IPS-18a (cell line): ENCODE results near the gene PRB4.
"Not testable (repeated sequence)": the region's sequence is repeated elsewhere in the genome, so short reads cannot be mapped to it uniquely, and the experiment has no call there.

Source experiments
- H3K27ac ChIP-seq: one replicate; pipeline ENCODE4 v1.5.1; 2013; ENCODE audit warnings: low read length
- H3K27me3 ChIP-seq: one replicate; pipeline ENCODE4 v1.6.1; 2013; ENCODE audit warnings: mild to moderate bottlenecking, low read length; ENCODE audit not compliant: control insufficient read depth, insufficient read depth
- H3K36me3 ChIP-seq: one replicate; pipeline ENCODE4 v1.6.1; 2013; ENCODE audit warnings: low read depth, low read length; ENCODE audit not compliant: control insufficient read depth
- H3K4me1 ChIP-seq: one replicate; pipeline ENCODE4 v1.6.1; 2013; ENCODE audit warnings: low read depth, low read length; ENCODE audit not compliant: control insufficient read depth
- H3K4me3 ChIP-seq: one replicate; pipeline ENCODE4 v1.5.1; 2013; ENCODE audit warnings: low read length
- H3K9ac ChIP-seq: one replicate; pipeline ENCODE4 v1.6.1; 2013; ENCODE audit warnings: mild to moderate bottlenecking, low read length, moderate library complexity
- H3K9me3 ChIP-seq: one replicate; pipeline ENCODE4 v1.6.1; 2013; ENCODE audit warnings: low read depth, low read length; ENCODE audit not compliant: control insufficient read depth

PRB4 gene

DNA sequence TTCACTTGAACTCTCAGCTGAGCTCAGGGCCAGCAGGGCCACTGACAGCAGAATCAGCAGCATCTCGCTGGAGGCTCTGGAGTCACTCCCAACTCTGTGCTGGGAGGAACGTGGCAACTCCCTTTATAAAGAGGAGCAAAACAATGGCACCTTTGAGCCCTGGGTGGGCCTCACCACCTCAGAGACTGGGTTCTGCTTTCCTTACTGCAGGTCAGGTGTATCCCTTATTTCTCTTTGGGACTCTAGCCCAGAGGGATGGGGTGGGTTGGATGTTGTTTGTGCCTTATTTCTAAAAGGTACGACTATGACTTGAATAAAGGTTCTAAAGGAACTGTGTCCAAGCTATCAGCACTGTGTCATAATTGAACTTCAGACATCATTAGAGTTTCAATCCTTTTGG is at the start of gene PRB4:
Gene PRB4 (minus strand): TSS at position 101 of the 400 bp plus-strand sequence. CDS start 38 bp downstream, at position 63.
- Histone ChIP-seq H3K27me3 (no peaks in the 10 kb centered on the region), H3K4me1 (no peaks in the 10 kb centered on the region), H3K4me3 (no peak within 1 kb of the TSS), H3K9me3 (no peaks in the 10 kb centered on the region), H3K9ac (no peak within 1 kb of the TSS), H3K36me3 (no peaks in the 10 kb centered on the region), H3K27ac (no peak within 1 kb of the TSS)

DNA sequence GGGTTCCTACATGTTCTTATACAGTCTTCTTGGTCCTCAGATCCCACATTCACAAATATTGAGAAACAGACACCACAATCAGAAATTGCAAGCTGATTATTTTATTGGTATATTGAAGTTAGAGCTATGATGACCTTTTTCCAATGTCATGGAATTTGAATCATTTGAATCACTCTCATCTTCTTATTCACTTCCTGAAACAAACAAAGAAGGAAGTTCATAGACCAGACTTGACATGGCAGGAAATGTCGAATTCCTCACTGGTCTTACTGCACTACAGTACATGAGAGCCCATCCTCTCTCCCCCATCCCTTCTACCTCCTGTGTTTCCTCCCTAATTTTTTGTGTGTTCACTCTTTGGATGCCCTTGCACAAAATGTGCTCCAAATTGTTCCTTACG is 41.5 kb upstream of the PRB4 start:
- not testable (repeated sequence) for H3K27me3 ChIP-seq, H3K9me3 ChIP-seq, H3K4me1 ChIP-seq, H3K36me3 ChIP-seq, H3K27ac ChIP-seq, H3K9ac ChIP-seq, H3K4me3 ChIP-seq

DNA sequence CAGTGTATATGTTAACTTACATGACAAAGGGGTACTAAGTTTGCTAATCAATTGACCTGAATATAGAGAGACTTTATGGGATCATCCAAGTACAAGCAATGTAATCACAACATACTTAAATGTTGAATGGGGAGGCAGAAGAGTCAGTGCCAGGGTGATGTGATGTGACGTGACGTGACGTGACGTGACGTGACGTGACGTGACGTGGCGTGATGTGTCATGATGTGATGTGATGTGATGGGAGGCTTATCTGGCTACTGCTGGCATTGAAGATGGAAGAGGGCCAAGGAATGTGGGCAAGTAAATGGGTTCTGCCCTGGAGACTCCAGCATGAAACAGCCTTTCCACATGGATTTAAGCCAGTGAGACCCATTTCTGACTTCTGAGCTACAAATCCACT is 38.2 kb upstream of the PRB4 start:
- no peaks in the 10 kb centered on the region for H3K27me3 ChIP-seq
- H3K4me3 ChIP-seq, result no peak overlapping the region
- H3K27ac ChIP-seq, result no peak overlapping the region
- no peaks in the 10 kb centered on the region for H3K36me3 ChIP-seq
- no peak overlapping the region for H3K9ac ChIP-seq
- no peaks in the 10 kb centered on the region for H3K4me1 ChIP-seq
- H3K9me3 ChIP-seq, result no peaks in the 10 kb centered on the region

DNA sequence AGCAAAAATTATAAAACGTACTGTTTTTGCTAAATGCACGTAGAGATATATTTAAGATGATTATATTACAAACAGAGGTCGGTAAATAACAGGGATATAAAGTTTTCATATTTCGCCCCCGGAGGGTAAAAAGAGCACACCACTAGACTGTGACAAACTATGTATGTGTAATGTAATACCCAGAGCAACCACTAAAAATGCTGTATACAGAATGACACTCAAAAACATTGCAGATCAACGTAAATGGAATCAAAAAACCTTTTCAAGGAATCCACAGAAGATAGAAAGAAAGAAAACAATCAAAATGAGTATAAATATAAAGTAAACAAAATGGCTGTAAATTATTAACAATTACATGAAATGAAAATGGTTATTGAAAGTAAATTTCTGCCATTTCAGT is 37.6 kb upstream of the PRB4 start:
- H3K27me3 ChIP-seq, result no peaks in the 10 kb centered on the region
- no peaks in the 10 kb centered on the region for H3K9me3 ChIP-seq
- H3K27ac ChIP-seq, result no peak overlapping the region
- H3K4me3 ChIP-seq, result no peak overlapping the region
- no peak overlapping the region for H3K9ac ChIP-seq
- H3K36me3 ChIP-seq, result no peaks in the 10 kb centered on the region
- no peaks in the 10 kb centered on the region for H3K4me1 ChIP-seq

DNA sequence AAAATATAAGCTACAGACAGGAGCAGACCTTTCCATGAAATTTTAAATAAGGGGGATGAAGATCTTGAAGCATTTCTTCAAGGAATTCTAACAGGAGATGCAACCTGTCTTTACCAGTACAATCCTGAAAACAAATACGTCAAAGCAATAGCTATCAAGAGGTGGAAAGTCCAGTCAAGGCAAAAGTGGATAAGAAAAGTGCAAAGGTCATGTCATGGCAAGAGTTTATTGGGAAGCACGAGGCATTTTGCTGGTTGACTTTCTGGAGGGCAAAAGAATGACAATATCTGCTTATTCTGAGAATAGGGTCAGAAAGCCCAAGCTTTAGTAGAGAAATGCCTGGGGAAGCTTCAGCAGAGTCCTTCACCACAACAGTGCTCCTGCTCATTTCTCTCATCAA is 34.3 kb upstream of the PRB4 start:
- Histone ChIP-seq H3K4me3 (no peak overlapping the region), H3K27me3 (no peaks in the 10 kb centered on the region), H3K36me3 (no peaks in the 10 kb centered on the region), H3K9ac (no peak overlapping the region), H3K27ac (no peak overlapping the region), H3K9me3 (no peaks in the 10 kb centered on the region), H3K4me1 (no peaks in the 10 kb centered on the region)

DNA sequence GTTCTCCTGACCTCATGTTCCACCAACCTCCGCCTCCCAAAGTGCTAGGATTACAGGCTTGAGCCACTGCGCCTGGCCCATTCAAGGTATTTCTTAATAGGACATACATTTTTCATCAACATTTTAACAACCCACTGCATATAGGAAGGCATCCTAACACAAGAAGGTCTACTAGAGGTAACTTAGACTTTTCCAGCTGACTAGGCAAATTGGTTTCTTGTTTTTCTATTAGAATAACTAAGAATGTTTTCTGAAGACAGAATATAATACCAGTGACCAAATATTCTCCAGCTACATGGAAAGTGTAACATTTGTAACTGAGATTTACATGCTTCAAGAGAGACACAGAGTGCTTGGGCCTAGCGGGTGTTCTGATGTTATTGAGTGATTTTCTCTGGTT is 14.2 kb upstream of the PRB4 start:
- Histone ChIP-seq H3K4me1 (no peaks in the 10 kb centered on the region), H3K9me3 (no peaks in the 10 kb centered on the region), H3K9ac (no peak overlapping the region), H3K27me3 (no peaks in the 10 kb centered on the region), H3K4me3 (no peak overlapping the region), H3K27ac (no peak overlapping the region), H3K36me3 (no peaks in the 10 kb centered on the region)

DNA sequence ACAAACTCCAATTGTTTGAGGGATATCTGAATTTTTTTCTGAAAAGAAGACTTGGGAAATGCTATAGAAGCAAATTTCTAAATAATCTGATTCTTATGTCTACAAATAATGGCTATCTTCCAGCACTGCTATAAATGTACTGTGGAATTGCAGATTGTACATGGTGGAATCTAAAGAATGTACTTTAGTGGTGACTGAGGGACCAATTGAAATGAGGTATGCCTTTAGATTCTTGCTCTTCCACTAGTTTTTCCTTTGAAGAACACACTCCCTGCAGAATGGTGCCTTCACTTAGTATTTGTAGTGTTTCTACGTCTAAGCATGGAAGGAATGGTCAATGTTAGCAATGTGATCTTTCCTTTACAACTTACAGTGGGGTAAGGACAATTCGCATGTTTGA is 11.7 kb upstream of the PRB4 start:
- Histone ChIP-seq H3K36me3 (no peaks in the 10 kb centered on the region), H3K27ac (no peak overlapping the region), H3K27me3 (no peaks in the 10 kb centered on the region), H3K4me3 (no peak overlapping the region), H3K9me3 (no peaks in the 10 kb centered on the region), H3K9ac (no peak overlapping the region), H3K4me1 (no peaks in the 10 kb centered on the region)

DNA sequence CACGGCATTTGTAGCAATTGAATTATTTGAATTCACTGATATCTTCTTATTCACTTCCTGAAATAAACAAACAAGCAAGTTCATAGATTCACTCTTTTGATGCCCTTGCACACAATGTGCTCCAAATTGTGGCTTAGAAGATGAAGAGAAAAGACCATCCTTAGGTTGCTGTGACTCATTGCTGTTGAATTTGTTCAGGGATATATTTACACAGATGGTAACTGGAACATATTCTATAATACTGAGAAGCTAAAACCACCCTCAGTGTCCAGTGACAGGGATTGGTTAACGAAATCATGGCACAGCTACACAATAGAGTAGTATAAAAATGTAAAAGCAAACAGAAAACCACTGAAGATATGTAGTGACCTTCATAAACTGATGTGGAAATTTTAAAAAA is 3.1 kb downstream of the PRB4 start:
- H3K9me3 ChIP-seq, result no peaks in the 10 kb centered on the region
- no peak overlapping the region for H3K27ac ChIP-seq
- H3K4me1 ChIP-seq, result no peaks in the 10 kb centered on the region
- H3K9ac ChIP-seq, result no peak overlapping the region
- no peaks in the 10 kb centered on the region for H3K27me3 ChIP-seq
- no peaks in the 10 kb centered on the region for H3K36me3 ChIP-seq
- H3K4me3 ChIP-seq, result no peak overlapping the region

DNA sequence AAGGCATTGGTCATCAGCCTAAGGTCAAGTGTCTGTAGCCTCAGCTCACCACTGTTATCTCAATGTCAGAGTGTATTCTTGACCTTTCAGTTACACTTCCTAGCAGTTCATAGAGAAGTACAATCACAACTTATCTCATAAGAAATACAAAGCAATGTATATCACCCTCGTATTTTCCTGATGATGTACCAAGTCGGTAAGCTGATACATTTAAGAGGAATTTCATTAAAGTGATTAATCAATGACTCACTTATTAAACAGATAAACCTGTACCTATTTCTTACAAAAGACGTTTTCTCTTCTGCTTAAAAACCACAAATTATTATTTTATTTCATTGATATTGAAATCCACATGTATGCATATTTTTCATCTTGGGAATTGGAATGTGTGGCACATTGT is 36.8 kb downstream of the PRB4 start:
- H3K27ac ChIP-seq, result no peak overlapping the region
- H3K27me3 ChIP-seq, result no peaks in the 10 kb centered on the region
- H3K4me1 ChIP-seq, result no peaks in the 10 kb centered on the region
- no peaks in the 10 kb centered on the region for H3K36me3 ChIP-seq
- H3K4me3 ChIP-seq, result no peak overlapping the region
- no peak overlapping the region for H3K9ac ChIP-seq
- no peaks in the 10 kb centered on the region for H3K9me3 ChIP-seq

DNA sequence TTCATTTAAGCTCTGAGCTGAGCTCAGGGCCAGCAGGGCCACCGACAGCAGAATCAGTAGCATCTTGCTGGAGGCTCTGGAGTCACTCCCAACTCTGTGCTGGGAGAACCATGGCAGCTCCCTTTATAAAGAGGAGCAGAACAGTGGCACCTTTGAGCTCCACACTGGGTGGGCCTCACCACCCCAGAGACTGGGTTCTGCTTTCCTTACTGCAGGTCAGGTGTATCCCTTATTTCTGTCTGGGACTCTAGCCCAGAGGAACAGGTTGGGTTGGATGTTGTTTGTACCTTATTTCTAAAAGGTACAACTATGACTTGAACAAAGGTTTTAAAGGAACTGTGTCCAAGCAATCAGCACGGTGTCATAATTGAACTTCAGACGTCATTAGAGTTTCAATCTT is 40.6 kb downstream of the PRB4 start, which contains the start of gene PRB3:
Gene PRB3 (minus strand): TSS at position 101 of the 400 bp plus-strand sequence. CDS start 38 bp downstream, at position 63.
- no peaks in the 10 kb centered on the region for H3K9me3 ChIP-seq
- H3K36me3 ChIP-seq, result no peaks in the 10 kb centered on the region
- no peak within 1 kb of the TSS for H3K9ac ChIP-seq
- no peak within 1 kb of the TSS for H3K27ac ChIP-seq
- H3K4me1 ChIP-seq, result no peaks in the 10 kb centered on the region
- no peak within 1 kb of the TSS for H3K4me3 ChIP-seq
- no peaks in the 10 kb centered on the region for H3K27me3 ChIP-seq

DNA sequence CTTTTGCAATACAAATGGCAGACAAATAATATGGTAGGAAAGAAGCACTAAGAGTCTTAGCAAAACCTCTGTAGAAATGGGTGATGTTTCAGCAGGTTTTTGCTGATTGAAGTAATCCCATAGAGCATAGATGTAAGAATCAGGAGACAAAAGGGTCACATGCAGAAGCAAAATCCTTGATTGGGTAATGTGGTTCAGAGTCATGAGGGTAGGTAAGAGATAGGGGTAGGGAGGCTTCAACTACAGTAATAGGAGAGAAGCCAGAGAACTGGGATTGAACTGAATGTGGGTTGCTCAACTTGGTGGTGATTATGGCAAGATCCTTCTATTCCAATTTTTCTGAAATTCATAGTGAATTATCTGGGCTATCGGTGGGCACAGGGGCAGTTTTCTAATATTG is 45.7 kb downstream of the PRB4 start:
- H3K9ac ChIP-seq, result no peak overlapping the region
- H3K27ac ChIP-seq, result no peak overlapping the region
- no peaks in the 10 kb centered on the region for H3K27me3 ChIP-seq
- no peaks in the 10 kb centered on the region for H3K9me3 ChIP-seq
- H3K4me3 ChIP-seq, result no peak overlapping the region
- H3K4me1 ChIP-seq, result no peaks in the 10 kb centered on the region
- no peaks in the 10 kb centered on the region for H3K36me3 ChIP-seq
